Stimulated activated CD8-positive, alpha-beta memory T cell treated with anti-CD3 and anti-CD28 coated beads, Interleukin-7, amount 100 ng/mL, for 48 hours (primary cell): ENCODE results near the gene PCDH9.
"Not testable (repeated sequence)": the region's sequence is repeated elsewhere in the genome, so short reads cannot be mapped to it uniquely, and the experiment has no call there.

Experiments used
- DNase-seq, 2 donors: peaks; one replicate each; pipeline ENCODE4 v3.0.0-alpha.2; 2020; ENCODE audit warnings: low read depth in 1 of 2; ENCODE audit errors: extremely low read depth in 1 of 2

Gene PCDH9

DNA sequence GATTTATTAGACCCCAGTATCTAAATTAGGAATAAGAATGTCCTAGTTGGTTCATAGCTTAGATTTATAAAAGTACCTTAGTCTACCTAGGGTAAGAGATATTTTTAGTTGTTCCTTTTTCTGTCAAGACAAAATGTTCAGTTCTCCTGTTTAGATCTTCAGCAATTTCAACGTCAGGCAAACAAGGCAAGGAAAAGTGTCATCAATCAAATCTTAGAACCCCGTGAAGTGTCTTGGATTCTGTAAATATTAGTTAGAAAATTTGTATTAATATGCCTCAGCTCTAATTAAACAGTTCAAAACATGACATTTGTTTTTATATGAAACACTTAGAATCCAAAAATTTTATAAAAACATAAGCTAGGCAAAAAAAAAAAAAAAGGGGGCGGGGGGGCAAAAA, 296.6 kb downstream of the PCDH9 start:
- no peak for DNase-seq

DNA sequence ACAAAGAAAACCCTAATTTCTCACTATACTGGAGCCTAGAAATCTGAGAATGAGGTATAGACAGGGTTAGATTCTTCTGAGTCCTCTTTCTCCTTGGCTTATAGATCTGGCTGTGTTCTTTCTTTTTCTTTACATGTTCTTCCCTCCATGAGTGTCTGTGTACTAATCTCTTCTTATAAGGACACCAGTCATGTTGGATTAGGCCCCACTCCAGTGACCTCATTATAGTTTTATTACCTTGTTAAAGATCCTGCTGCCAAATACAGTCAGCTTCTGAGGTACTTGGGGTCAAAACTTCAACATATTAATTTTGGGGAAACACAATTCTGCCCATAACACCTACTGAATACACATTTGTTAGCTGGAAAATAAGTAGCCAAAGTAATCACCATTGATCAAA, 302.6 kb downstream of the PCDH9 start:
- no peak for DNase-seq

DNA sequence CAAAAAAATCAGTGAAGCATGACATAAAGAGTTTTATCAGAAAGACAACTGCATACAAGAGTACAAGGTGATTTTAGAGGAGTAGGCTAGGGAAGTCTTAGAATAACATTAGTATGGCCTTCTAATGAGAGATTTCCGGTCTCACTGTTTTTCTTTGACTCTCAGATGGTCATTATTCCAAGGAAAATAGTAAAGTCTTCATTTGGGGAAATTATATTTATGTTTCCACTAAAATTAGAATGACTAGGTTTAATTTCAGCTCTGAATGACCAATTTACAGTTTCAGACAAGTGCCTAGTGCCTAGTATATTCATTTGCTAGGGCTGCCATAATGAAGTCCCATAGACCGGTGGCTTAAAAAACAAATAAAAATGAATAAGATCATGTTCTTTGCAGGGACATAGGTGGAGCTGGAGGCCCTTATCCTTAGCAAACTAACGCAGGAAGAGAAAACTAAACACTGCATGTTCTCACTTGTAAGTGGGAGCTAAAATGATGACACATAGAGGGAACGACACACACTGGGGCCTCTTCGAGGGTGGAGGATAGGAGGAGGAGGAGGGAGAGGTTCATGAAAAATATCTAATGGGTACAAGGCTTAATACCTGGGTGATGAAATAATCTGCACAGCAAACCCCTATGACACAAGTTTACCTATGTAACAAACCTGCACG, 303.1 kb downstream of the PCDH9 start:
- DNase-seq, result no peak

DNA sequence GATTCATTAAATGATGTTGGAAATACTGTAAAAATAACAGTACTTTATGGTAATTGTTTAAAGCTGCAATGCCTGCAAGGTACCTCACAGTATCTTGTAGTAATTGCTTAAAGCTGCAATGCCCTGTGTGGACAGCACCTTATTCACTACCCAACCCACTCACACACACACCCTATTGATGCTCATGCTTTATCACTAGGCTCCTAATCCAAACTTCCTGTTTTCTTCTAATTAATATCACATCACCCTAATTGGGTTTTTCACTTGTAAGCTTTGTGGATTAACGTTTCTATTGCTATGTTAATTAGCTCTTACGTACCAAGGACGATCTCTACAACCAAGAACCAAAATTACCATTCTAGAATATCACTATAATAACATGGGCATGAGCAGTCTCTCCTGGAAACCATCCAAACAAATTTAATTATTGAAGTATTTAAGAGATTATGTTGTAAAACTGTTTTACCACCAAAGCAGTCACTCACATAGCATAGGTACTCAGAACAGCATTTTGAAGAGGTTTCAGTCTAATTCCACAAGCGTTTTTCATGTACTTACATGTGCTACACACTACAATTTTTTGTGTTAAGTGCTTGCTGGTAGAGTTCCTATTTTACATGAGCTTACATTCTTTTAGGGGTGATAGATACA, 303.8 kb downstream of the PCDH9 start:
- DNase-seq, result no peak

DNA sequence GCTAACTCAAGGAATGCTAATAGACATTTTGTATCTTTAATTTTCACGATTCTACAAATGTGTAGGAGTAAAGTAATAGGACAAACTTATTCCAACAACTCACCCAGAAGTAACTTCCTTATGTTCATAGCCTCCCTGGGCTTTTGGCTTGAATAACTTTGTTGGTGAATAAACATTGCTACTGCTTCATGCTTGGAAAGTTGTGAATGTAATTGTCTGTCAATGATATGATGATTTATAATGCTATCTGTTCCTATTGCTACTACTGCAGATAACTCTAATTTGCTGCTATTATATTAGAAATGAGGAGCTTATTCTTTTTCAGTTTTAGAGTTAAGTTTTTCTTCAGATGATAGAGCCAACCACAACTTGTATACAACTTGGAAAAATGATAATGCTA, 307.7 kb downstream of the PCDH9 start:
- no peak for DNase-seq

DNA sequence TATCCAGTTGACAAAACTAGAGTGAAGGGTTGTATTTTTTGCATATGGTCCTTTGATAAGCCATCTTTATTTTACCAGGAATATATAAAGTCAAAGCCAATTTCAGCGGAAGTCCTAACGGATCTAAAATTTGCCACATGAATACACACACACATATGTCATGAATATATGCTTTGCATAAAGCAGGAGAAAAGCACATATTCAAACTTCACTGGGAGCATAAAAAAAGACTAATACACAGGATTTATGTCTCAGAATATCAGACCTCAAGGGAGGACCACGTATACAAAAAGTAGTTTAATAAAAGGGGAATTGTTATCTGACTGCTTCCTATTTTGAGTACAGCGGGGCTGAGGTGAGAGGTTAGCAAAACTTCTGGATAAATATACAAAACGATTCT, 308.7 kb downstream of the PCDH9 start:
- DNase-seq, result no peak

DNA sequence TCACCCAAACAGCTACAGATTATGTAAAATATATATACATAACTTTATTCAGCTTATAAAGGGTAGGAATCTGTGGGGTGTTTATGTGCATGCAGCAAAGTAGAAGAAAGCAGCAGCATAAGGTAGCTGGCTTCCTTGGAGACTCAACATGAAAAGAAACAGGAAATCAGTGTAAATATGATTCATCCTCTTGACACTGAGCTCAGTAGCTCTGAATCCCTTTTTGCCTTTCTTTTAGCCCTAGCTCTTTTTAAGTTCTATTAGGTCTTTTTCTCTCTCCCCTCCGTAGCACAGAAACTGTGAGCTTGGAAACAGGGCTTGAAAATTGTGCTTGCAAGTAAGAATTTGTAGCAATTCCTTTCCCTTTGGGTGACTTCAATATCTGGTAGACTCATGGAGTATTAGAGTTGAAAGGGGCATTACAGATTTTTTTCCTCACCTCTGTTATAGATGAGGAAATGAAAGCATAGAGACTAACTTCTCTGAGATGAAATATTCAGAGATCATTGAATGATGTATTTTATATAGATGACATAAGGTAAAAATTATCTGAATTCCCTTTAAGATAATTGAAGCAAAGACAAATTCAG, 314.4 kb downstream of the PCDH9 start:
- DNase-seq, result no peak

DNA sequence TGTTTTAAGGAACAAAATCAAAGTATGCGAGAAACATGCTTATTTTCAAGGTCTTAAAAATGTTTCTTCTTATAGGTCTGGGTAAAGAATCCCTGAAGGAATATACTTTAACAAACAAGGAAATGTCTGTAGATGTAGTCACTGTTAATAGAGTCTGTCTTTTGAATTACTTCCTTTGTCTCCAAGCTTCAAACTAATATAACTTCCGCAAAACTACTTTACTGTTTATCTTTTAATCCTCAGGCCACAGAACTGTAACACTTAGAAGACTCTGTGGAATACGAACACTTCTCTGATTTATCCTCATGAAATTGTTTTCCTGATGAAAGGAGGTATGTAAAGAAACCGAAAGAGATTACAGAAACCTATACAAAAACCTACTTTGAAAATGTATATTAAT, 316.0 kb downstream of the PCDH9 start:
- no peak for DNase-seq

DNA sequence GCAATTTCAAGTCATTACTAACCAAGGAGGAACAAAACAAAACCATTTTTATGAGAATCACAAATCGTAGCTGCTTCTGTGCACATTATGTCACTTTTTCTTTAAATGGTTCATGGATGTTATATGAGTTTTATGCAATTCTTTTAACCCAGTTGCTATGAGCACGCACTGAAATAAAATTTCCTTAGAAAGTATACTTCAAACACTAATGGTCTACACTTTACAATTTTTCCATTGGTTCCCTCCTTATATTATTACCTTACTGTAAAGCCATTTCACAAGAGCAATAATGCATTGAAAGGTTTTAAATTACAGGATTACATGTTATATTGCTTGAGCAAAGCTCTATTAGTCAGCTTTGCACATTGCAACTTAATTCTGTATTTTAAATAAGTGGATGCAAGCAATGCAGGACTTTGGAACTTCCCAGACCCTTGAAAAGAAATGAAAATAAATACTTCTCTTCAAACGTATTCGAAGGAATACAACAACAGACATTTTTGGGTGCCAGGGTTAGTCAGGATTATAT, 318.7 kb downstream of the PCDH9 start:
- no peak for DNase-seq

DNA sequence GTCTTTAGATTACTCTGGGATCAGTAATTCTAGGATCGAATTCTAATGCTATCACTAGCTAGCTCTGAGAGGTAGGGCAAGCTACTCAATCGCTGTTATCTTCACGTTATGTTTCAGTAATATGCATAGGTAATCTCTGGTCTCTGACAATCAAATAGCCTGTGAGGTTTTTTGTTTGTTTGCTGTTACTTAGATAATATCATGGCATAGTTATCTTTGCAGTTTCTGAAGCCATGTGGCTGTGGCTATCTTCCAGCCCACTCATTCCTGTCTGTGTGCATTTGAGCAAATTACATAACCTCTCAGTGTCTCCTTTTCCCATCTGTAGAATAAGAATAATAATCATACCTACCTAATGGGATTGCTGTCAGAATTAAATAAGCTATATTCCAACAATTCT, 330.2 kb downstream of the PCDH9 start:
- DNase-seq, result no peak

DNA sequence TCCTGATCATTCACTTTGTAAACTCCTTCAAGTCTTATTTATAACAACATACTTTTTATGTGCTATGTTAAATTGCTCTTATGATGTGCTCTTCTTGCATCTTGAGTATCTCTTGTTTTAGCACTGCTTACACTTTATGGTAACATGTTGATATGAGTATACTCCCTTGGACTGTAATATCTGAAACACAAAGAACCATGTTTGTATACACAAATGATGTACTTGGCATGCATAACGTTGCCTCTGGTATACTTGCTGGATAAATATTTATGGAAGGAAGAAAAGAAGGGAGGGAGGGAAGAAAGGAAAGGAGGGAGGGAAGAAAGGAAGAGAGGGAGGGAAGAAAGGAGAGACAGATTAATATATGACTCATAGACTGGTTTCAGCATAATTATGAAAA, 333.2 kb downstream of the PCDH9 start:
- no peak for DNase-seq

DNA sequence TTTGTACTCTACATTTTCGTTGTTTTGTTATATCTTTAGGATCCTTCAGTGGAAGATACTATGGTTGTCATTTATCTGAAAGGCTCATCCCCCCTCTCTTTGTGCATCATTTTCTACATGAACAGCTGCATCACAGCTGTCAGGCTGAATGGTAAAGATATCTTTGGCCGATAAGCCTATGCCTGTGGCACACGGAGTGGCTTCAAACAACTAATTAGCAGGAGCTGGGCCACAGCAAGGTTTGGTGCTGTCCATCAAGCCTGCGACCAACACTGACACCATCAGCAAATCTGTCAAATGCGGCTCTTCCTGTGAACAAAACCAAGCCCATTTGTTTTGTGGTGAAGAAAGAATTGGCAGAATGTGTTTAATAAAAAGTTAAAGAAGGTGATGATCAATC, 334.4 kb downstream of the PCDH9 start:
- no peak for DNase-seq

DNA sequence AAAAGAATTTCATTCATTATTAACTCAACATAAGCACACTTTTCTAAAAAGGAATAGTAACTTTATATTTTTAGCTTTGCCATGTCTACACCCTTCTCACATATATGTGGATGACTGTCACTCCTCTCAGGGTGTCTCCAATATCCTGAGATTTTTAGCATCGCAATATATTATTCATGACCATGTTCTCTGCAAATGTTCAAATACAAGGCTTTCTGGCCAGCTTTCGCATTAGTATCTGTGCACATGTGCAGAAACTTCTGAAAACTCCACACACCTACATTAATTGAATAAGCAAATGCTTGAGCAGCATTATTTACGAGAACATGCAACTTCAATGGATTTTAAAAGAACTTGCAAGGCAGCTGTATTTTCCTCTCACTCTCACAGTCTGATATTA, 334.8 kb downstream of the PCDH9 start:
- no peak for DNase-seq

DNA sequence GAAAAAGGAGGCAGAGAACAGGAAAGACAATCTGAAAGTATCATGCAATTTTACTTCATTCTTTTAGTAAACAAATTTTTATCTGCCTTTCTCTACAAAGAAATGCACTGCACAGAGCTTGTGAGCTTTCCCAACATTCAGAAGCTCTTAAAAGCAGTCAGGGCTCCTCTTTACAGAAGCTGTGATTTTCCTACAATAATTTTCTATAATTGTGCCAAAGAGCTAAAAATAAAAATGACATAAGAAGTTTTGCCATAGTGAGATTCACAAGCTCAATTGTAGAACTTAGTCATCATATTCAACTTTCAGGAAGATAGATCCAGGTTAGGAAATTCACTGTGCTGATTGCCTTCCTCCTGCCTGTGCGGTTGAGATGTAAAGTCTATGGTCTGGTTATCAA, 341.4 kb downstream of the PCDH9 start:
- DNase-seq, result no peak

DNA sequence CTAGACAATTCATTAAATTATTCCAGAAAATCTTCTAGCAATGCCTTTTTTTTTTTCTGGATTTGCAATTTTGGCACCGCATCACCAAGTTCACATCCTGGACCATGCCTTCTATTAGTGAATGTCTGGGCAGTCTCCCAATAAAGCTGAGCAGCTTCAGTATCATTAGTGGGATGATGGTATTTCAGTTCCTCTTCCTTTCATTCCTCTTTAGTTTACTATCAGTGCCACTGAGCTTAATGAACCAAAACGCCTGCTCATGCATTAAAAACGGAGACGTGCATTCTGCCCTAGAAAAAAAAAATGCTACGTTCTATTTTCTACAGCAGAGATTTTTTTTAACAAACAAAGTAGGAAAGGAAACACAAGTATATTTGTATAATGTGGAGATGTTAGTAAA, 343.0 kb downstream of the PCDH9 start:
- DNase-seq, result no peak

DNA sequence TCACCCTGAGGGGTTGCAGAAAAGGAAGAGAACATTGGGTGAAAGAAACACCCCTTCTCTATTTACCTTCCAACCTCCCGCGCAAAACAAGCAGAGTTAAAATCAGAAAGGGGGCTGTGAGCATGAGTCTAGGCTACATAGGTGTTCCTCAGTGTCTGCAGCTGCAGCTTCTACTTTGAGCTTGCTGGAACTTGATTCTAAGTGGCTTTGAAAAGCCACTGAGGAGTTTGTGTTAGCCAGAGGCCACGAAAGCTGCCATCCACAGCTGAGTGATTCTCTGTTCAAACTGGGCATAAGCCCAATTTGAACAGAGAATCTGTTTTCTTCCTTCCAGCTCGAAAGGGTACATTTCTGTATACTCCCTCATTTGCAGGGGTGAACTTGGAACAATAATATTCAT, 343.9 kb downstream of the PCDH9 start:
- no peak for DNase-seq

DNA sequence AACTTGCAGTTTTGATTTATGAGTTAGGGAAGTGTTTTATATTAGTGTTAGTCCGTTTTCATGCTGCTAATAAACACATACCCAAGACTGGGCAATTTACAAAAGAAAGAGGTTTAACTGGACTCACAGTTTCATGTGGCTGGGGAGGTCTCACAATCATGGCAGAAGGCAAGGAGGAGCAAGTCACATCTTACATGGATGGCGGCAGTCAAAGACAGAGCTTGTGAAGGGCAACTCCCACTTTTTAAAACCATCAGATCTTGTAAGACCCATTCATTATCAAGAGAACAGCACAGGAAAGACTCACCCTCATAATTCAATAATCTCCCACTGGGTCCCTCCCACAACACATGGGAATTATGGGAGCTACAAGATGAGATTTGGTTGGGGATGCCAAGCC, 349.0 kb downstream of the PCDH9 start:
- not testable (repeated sequence) for DNase-seq

DNA sequence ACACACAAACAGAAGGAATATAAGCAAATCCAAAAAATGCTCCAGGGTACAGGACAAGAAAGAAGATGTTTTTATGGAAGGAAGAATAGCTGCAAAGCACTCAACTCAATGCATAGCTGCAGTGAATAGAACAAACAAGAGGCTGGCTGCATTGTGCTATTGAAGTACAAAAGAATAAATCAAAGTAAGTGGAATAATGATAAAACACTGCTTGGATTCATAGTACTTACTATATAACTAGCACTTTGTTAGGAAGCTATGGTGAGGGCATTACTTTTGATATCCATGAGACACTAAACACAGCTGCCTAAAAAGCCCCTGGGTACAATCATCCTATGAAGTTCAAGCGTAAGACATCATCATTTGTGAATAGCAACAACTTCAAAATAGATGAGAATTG, 350.1 kb downstream of the PCDH9 start:
- no peak for DNase-seq

DNA sequence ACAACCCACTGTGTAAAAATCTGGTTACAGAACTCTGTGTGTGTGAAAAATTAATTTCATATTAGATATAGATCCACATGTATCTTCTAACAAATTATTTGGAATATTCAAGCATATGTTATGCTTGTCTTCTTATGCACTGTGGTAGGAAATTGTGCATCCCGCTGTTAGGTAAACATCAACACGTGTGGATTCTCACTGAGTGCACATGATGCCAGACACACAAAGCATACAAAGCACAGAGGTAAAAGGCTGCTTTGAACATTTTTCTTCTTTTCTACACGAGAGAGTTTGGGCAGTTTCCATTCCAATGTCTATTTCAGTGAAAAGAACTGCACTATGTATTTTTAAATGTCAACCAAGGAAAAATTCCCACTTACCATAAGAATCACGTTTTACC, 354.9 kb downstream of the PCDH9 start:
- DNase-seq, result no peak

DNA sequence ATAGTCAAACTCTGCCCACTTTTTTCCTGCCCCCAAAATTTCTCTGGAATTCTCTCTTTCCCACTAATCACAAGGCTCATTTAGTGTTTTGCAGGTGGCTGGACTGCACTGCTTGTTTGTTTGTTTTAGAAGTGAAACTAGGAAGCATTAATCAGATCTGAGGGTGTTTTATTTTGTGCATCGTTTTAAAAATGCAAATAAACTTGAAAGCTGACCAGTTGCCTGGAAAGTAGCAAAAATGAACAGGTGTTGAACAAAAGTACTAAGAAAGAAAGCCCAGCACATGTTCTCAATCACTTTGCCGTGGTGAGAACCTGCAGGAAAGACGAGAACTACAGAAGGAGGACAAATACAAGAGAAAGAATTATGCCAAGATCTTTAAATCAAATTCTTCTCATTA, 365.5 kb downstream of the PCDH9 start:
- no peak for DNase-seq

DNA sequence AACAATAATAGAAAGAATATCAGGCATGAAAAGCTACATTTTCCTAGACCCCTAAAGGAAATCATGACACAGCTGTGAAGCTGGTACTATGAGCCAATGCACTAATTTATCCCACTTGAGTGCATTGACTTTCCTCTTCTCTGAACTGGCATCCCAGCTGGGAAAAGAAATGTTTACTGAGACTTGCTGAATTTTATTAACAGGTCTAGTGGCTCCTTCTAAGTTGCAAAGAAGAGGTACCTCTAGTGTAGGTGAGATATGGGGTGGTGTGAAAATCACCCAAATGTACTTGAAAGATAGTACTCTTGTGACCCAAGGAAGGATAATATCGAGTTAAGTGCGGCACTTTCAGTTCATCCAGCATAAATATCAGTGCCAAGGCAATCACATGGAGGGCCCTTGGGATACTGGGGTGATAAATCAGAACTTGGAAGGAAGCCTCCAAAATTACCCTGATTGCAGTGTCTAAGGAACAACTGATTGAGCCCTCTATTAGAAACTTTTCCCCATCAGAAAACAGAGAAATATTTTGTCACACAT, 369.2 kb downstream of the PCDH9 start:
- no peak for DNase-seq
